Parathyroid adenoma (tissue), 2 donors: ENCODE results near the gene KIF17.

ENCODE experiments used
- H2AFZ ChIP-seq: fragments of 300-600 bp; sonication (generic); one replicate; pipeline ENCODE4 v1.7.0; 2017; ENCODE audit warnings: antibody characterized with exemption, mild to moderate bottlenecking
- H3K27ac ChIP-seq: fragments of 300-600 bp; sonication (generic); one replicate; pipeline ENCODE4 v1.7.0; 2017
- H3K27me3 ChIP-seq: fragments of 300-600 bp; sonication (generic); one replicate; pipeline ENCODE4 v1.7.0; 2017; ENCODE audit warnings: low read length; ENCODE audit not compliant: control insufficient read depth, insufficient read depth
- H3K36me3 ChIP-seq: fragments of 300-600 bp; sonication (generic); one replicate; pipeline ENCODE4 v1.7.0; 2017; ENCODE audit warnings: low read length; ENCODE audit not compliant: control insufficient read depth, insufficient read depth
- H3K4me1 ChIP-seq: fragments of 300-600 bp; sonication (generic); one replicate; pipeline ENCODE4 v1.7.0; 2017; ENCODE audit warnings: control low read depth
- H3K4me2 ChIP-seq: fragments of 300-600 bp; sonication (generic); one replicate; pipeline ENCODE4 v1.7.0; 2017; ENCODE audit warnings: low read length
- H3K4me3 ChIP-seq: fragments of 300-600 bp; sonication (generic); one replicate; pipeline ENCODE4 v1.7.0; 2017; ENCODE audit warnings: low read depth, low read length
- H3K79me2 ChIP-seq: fragments of 300-600 bp; sonication (generic); one replicate; pipeline ENCODE4 v1.7.0; 2017; ENCODE audit warnings: control low read depth
- H3K9ac ChIP-seq: fragments of 300-600 bp; sonication (generic); one replicate; pipeline ENCODE4 v1.7.0; 2017; ENCODE audit warnings: mild to moderate bottlenecking
- H3K9me3 ChIP-seq: fragments of 300-600 bp; sonication (generic); one replicate; pipeline ENCODE4 v1.7.0; 2017; ENCODE audit warnings: low read length; ENCODE audit not compliant: control insufficient read depth
- CTCF ChIP-seq: fragments of 300-600 bp; sonication (generic); IDR thresholded peaks from one replicate; pipeline ENCODE4 v1.7.0; 2017; ENCODE audit warnings: antibody characterized with exemption, mild to moderate bottlenecking
- donor health status: primary hyperparathyroidism.

Gene KIF17

GRCh38 chr1:20632386-20632785, 85.4 kb downstream of the KIF17 start:
- TF ChIP-seq CTCF: no peak
- Histone ChIP-seq H3K9ac (no peak overlapping the region), H3K4me2 (no peak overlapping the region), H3K79me2 (peaks cover 2% of the 10 kb centered on the region), H3K4me3 (no peak overlapping the region), H3K27me3 (no peaks in the 10 kb centered on the region), H3K36me3 (no peaks in the 10 kb centered on the region), H3K4me1 (no peaks in the 10 kb centered on the region), H3K9me3 (no peaks in the 10 kb centered on the region), H3K27ac (no peak overlapping the region), H2AFZ (no peak overlapping the region)

- H3K27ac ChIP-seq: no peak overlapping the region
Measured at GRCh38 chr1:20630729-20631128, 87.1 kb downstream of the KIF17 start.

GRCh38 chr1:20626524-20626923, 91.3 kb downstream of the KIF17 start:
- Histone ChIP-seq H2AFZ (no peak overlapping the region), H3K4me3 (no peak overlapping the region), H3K27me3 (no peaks in the 10 kb centered on the region), H3K27ac (no peak overlapping the region), H3K36me3 (no peaks in the 10 kb centered on the region), H3K9me3 (no peaks in the 10 kb centered on the region), H3K79me2 (no peaks in the 10 kb centered on the region), H3K4me1 (no peaks in the 10 kb centered on the region), H3K9ac (no peak overlapping the region), H3K4me2 (no peak overlapping the region)
- TF ChIP-seq CTCF: no peak

More at GRCh38 chr1:20630729-20631128, 87.1 kb downstream of the KIF17 start:
- H3K36me3 ChIP-seq: no peaks in the 10 kb centered on the region
- H3K4me2 ChIP-seq: no peak overlapping the region
- H3K4me1 ChIP-seq: no peaks in the 10 kb centered on the region
- H3K27me3 ChIP-seq: no peaks in the 10 kb centered on the region
- H3K9me3 ChIP-seq: no peaks in the 10 kb centered on the region
- H3K4me3 ChIP-seq: no peak overlapping the region
- no peak overlapping the region for H3K9ac ChIP-seq
- H2AFZ ChIP-seq: no peak overlapping the region
- peaks cover 2% of the 10 kb centered on the region for H3K79me2 ChIP-seq
- no peak for TF ChIP-seq CTCF

- H3K9ac ChIP-seq: no peak overlapping the region
- H3K79me2 ChIP-seq: no peaks in the 10 kb centered on the region
- no peak overlapping the region for H3K27ac ChIP-seq
- H3K27me3 ChIP-seq: no peaks in the 10 kb centered on the region
- H3K4me1 ChIP-seq: no peaks in the 10 kb centered on the region
- H3K4me2 ChIP-seq: no peak overlapping the region
- H3K9me3 ChIP-seq: no peaks in the 10 kb centered on the region
- no peak overlapping the region for H2AFZ ChIP-seq
- H3K4me3 ChIP-seq: no peak overlapping the region
- H3K36me3 ChIP-seq: no peaks in the 10 kb centered on the region
- no peak for TF ChIP-seq CTCF
Measured at GRCh38 chr1:20626098-20626427, 91.7 kb downstream of the KIF17 start.

- H3K27me3 ChIP-seq: no peaks in the 10 kb centered on the region
- H2AFZ ChIP-seq: no peak overlapping the region
- H3K4me3 ChIP-seq: no peak overlapping the region
- H3K36me3 ChIP-seq: no peaks in the 10 kb centered on the region
- no peak for TF ChIP-seq CTCF
- no peak overlapping the region for H3K9ac ChIP-seq
- H3K9me3 ChIP-seq: no peaks in the 10 kb centered on the region
- no peak overlapping the region for H3K27ac ChIP-seq
- H3K79me2 ChIP-seq: no peaks in the 10 kb centered on the region
- no peak overlapping the region for H3K4me2 ChIP-seq
- no peaks in the 10 kb centered on the region for H3K4me1 ChIP-seq
Measured at GRCh38 chr1:20625176-20626097, 92.4 kb downstream of the KIF17 start.
